ENCODE data around the gene ARF4.

Gene ARF4

DNA sequence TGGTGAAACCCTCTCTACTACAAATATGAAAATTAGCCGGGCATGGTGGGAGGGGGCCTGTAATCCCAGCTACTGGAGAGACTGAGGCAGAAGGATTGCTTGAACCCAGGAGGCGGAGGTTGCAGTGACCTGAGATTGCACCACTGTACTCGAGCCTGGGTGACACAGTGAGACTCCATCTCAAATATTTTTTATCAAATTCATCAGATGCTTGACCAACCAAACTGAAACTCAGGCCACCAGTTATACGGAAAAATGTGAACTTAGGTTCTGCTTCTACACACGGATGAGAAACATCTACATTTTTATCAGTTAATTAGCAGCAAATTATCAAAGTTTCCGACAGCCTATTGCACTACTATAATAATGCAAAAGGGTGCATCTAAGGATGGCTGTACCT lies 4.8 kb downstream of the ARF4 start:
- no peaks in the 10 kb centered on the region; the same call in 1 of the 2 replicates for H3K36me3 ChIP-seq (ENCODE audit: insufficient read depth)
- peaks cover 93% of the 10 kb centered on the region for H3K79me2 ChIP-seq (ENCODE audit: insufficient read depth, low read depth)
- no peaks in the 10 kb centered on the region for H4K20me1 ChIP-seq (ENCODE audit: insufficient read depth)
- H3K4me1 ChIP-seq (ENCODE audit: low read depth, poor library complexity, severe bottlenecking): peaks cover 12% of the 10 kb centered on the region
- no peaks in the 10 kb centered on the region for H3K27me3 ChIP-seq (ENCODE audit: insufficient read depth, low read depth)
- H3K4me3 ChIP-seq (IDR thresholded peaks at IDR 0.05; ENCODE audit: insufficient read depth, low read depth, low read length): no peak overlapping the region
- TF ChIP-seq, protein P1, sequence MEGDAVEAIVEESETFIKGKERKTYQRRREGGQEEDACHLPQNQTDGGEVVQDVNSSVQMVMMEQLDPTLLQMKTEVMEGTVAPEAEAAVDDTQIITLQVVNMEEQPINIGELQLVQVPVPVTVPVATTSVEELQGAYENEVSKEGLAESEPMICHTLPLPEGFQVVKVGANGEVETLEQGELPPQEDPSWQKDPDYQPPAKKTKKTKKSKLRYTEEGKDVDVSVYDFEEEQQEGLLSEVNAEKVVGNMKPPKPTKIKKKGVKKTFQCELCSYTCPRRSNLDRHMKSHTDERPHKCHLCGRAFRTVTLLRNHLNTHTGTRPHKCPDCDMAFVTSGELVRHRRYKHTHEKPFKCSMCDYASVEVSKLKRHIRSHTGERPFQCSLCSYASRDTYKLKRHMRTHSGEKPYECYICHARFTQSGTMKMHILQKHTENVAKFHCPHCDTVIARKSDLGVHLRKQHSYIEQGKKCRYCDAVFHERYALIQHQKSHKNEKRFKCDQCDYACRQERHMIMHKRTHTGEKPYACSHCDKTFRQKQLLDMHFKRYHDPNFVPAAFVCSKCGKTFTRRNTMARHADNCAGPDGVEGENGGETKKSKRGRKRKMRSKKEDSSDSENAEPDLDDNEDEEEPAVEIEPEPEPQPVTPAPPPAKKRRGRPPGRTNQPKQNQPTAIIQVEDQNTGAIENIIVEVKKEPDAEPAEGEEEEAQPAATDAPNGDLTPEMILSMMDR (conservative IDR thresholded peaks at IDR 0.05; ENCODE audit: low read depth, low read length): no peak
- H3K4me2 ChIP-seq: no peak overlapping the region
- no peak overlapping the region for H2AFZ ChIP-seq (ENCODE audit: low read depth)
- no peak overlapping the region for H3K9ac ChIP-seq
- no peak overlapping the region for H3K27ac ChIP-seq

DNA sequence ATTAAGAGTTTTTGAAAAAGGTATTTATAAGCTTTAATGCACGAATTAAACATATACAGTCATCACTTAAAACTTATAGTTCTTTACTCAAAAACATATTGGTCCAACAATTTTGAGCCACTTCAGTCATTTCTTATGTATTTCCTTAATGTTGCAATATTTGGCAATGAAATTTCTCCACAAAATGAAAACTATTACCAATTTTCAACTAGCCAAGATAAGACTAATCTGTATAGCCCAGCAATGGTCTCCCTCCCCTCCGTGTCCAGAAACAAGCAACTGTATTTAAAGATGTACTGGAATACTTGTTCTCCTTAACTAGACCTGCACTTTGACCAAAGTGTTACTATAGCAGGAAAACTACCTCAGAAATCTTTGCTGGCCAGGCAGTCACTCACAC lies 9.2 kb downstream of the ARF4 start:
- TF ChIP-seq, protein P1 (conservative IDR thresholded peaks at IDR 0.05; ENCODE audit: low read depth, low read length): no peak
- Histone ChIP-seq H3K4me2 (no peak overlapping the region), H3K27me3 (ENCODE audit: insufficient read depth, low read depth) (no peaks in the 10 kb centered on the region), H3K79me2 (ENCODE audit: insufficient read depth, low read depth) (peaks cover 68% of the 10 kb centered on the region), H3K4me3 (IDR thresholded peaks at IDR 0.05; ENCODE audit: insufficient read depth, low read depth, low read length) (no peak overlapping the region), H3K9ac (no peak overlapping the region), H2AFZ (ENCODE audit: low read depth) (no peak overlapping the region), H4K20me1 (ENCODE audit: insufficient read depth) (no peaks in the 10 kb centered on the region), H3K36me3 (ENCODE audit: insufficient read depth) (no peaks in the 10 kb centered on the region), H3K27ac (no peak overlapping the region), H3K4me1 (ENCODE audit: low read depth, poor library complexity, severe bottlenecking) (peaks cover 10% of the 10 kb centered on the region)

DNA sequence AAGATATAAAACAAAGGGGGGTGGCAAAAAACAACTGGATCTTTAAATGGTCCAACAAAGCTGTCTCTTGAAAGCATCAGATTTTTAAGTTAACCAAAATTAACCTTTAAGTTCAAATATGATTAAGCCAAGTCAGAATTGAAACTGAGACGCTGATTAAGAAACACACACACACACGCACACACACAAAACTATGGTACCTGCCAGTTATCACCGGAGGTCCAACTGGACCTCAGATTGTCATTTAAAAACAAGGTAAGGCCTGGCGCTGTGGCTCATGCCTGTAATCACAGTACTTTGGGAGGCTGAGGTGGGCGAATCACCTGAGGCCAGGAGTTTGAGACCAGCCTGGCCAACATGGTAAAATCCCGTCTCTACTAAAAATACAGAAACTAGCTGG lies 10.4 kb downstream of the ARF4 start:
- H4K20me1 ChIP-seq (ENCODE audit: insufficient read depth): no peaks in the 10 kb centered on the region
- H2AFZ ChIP-seq (ENCODE audit: low read depth): no peak overlapping the region
- no peak overlapping the region for H3K4me2 ChIP-seq
- no peaks in the 10 kb centered on the region for H3K27me3 ChIP-seq (ENCODE audit: insufficient read depth, low read depth)
- no peak overlapping the region for H3K27ac ChIP-seq
- no peak overlapping the region for H3K4me3 ChIP-seq (IDR thresholded peaks at IDR 0.05; ENCODE audit: insufficient read depth, low read depth, low read length)
- H3K36me3 ChIP-seq (ENCODE audit: insufficient read depth): no peaks in the 10 kb centered on the region
- peaks cover 58% of the 10 kb centered on the region for H3K79me2 ChIP-seq (ENCODE audit: insufficient read depth, low read depth)
- peaks cover 17% of the 10 kb centered on the region for H3K4me1 ChIP-seq (ENCODE audit: low read depth, poor library complexity, severe bottlenecking)
- TF ChIP-seq, protein P1 (conservative IDR thresholded peaks at IDR 0.05; ENCODE audit: low read depth, low read length): no peak
- no peak overlapping the region for H3K9ac ChIP-seq

DNA sequence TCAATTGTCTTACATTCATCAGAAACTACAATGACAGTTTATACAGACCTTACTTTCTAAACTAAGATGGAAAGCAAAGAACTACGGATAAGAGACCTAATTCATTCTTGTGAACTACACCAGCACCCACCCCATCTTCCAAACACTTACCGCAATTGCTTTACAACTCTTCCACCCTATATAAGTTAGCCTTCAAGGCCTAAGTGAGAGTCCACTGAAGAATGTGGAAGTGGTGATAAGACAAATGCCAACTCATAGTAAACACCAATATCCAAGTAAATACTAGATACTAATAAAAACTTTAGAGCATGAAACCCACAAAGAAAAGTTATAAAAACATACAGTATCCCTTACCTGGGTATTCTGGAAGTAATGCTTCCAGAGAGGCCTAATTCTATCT lies 13.6 kb downstream of the ARF4 start:
- Histone ChIP-seq H3K27ac (no peak overlapping the region), H2AFZ (ENCODE audit: low read depth) (no peak overlapping the region), H3K9ac (no peak overlapping the region), H3K36me3 (ENCODE audit: insufficient read depth) (no peaks in the 10 kb centered on the region), H3K4me2 (no peak overlapping the region), H3K79me2 (ENCODE audit: insufficient read depth, low read depth) (peaks cover 44% of the 10 kb centered on the region), H3K4me1 (ENCODE audit: low read depth, poor library complexity, severe bottlenecking) (peaks cover 17% of the 10 kb centered on the region), H4K20me1 (ENCODE audit: insufficient read depth) (no peaks in the 10 kb centered on the region), H3K27me3 (ENCODE audit: insufficient read depth, low read depth) (no peaks in the 10 kb centered on the region), H3K4me3 (IDR thresholded peaks at IDR 0.05; ENCODE audit: insufficient read depth, low read depth, low read length) (no peak overlapping the region)
- TF ChIP-seq, protein P1 (conservative IDR thresholded peaks at IDR 0.05; ENCODE audit: low read depth, low read length): no peak

Measured in KMS-11 (cell line).